Testis (tissue), 3 donors: Measurements from ENCODE around the gene LRRN2. TPM values are rescaled to one million over a fixed set of nuclear protein-coding genes. Genes with fewer than 3 reads are reported as not detected.

Experiments
- DNase-seq: peaks from one replicate; pipeline ENCODE4 v3.0.0-alpha.2; 2019
- H3K27ac ChIP-seq, 2 donors: fragments of 200-600 bp; sonication (generic); one replicate each; pipeline ENCODE4 v1.5.1; 2019
- H3K27me3 ChIP-seq: fragments of 200-600 bp; sonication (generic); one replicate; pipeline ENCODE4 v1.5.1; 2019
- H3K36me3 ChIP-seq: fragments of 200-600 bp; sonication (generic); one replicate; pipeline ENCODE4 v1.5.1; 2017; ENCODE audit warnings: low read depth; ENCODE audit errors: missing control alignments
- H3K4me1 ChIP-seq: fragments of 200-600 bp; sonication (generic); one replicate; pipeline ENCODE4 v1.5.1; 2019
- H3K4me3 ChIP-seq, 2 donors: fragments of 200-600 bp; sonication (generic); one replicate each; pipeline ENCODE4 v1.5.1; 2017 to 2019
- H3K9me3 ChIP-seq: fragments of 200-600 bp; sonication (generic); one replicate; pipeline ENCODE4 v1.5.1; 2017
- POLR2A ChIP-seq: fragments of 450-650 bp; IDR thresholded peaks from one replicate; pipeline ENCODE4 v1.6.1; 2017; ENCODE audit warnings: antibody characterized with exemption, mild to moderate bottlenecking, moderate library complexity
- WGBS, 2 donors: methylation state at CpG; one replicate each; pipeline ENCODE4 v1.1.5; 2018; 5-methylcytosine and 5-hydroxymethylcytosine counted together
- intact Hi-C: fragments of 100-400 bp; cut with DNase I; formaldehyde crosslinking; loops from one replicate; pipeline ENCODE4 v1.15.1; 2023; ENCODE audit warnings: low total_unique reads
- polyA plus RNA-seq: library from polyadenylated mRNA; stranded (reverse); fragments of 350-450 nt; fragmentation: Illumina TruSeq; extraction: RNeasy Lipid Tissue Mini Kit (QIAGEN cat#74804); gene quantifications from one replicate; pipeline ENCODE4 v1.2.3, GENCODE V29; 2014; ENCODE audit warnings: low read depth, low replicate concordance; ENCODE audit not compliant: insufficient read depth
- total RNA-seq, 2 donors: library from RNA; depleted of rRNA; stranded (reverse); fragments of >200 nt; gene quantifications; one replicate each; pipeline ENCODE4 v1.2.3, GENCODE V29; 2016
- TF ChIP-seq, protein P1 (sequence below), 3 experiments: fragments of 450-650 bp in 2 of 3; fragments of 200-600 bp in 1 of 3; sonication (generic) in 1 of 3; IDR thresholded peaks; one replicate each; pipeline ENCODE4 v1.5.1; 2016 to 2019; ENCODE audit warnings: antibody characterized with exemption in 3 of 3, mild to moderate bottlenecking in 2 of 3, moderate library complexity in 1 of 3

The LRRN2 gene
- total and polyA plus RNA-seq, 3 donors from 2014 or later = 16.7 to 27.4 (median 19.5) TPM

DNA sequence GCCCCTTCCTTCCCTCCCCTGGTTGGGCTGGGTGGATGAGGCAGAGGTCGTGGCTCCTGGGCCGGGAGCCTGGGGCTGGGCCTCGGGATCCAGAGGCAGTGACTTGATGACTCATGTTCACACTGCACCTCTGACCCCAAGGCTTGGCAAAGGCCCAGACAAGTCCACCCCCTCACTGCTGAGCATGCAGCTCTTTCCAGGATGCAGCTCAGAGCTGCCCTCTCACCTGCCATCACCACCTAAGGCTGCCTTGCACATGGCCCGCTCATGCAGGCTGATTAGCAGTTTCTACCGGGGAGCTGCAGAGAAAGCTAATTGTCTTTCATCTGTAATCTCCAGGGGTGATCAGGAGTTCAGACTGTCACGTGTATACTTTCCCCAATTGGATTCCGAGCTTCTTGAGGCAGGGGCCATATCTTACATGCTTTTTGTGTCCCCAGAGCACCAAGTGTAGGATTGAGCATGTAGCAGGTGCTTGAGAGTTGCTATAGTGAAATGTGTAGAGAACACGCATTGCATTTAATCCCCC, 62.1 kb downstream of the LRRN2 start:
- Histone ChIP-seq H3K9me3 (no peaks in the 10 kb centered on the region), H3K36me3 (no peaks in the 10 kb centered on the region), H3K4me1 (peaks cover 17% of the 10 kb centered on the region), H3K4me3 (no peak overlapping the region), H3K27me3 (no peaks in the 10 kb centered on the region), H3K27ac (no peak overlapping the region)
- intact Hi-C loops = no loop called here
- no peak for TF ChIP-seq POLR2A
- no peak for DNase-seq
- 58 to 77% methylated on average over 7 to 8 of the region's 8 CpGs for WGBS, 2 donors

DNA sequence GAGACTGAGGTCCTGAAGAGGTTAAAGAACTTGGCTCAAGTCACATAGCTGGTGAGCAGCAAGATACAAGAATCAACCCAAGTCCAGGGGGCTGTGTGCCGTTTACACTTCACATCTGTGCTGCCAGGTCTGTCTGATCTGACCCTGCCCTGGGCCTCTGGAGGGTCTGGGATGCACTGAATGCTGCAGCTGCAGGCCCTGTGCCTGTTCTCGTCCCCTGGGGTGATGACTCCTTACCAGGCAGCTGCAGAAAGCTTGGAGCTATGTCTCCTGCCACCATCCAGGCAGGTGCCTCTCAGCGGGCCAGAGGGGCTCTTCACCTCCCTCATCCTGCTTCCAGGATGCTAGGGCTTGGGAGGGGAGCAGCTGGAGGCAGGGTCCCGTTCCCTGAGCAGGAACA, 63.5 kb downstream of the LRRN2 start:
- 80 to 87% methylated on average over 4 of the region's 4 CpGs for WGBS, 2 donors
- Histone ChIP-seq H3K9me3 (no peaks in the 10 kb centered on the region), H3K4me3 (no peak overlapping the region), H3K27me3 (no peaks in the 10 kb centered on the region), H3K4me1 (peaks cover 17% of the 10 kb centered on the region), H3K27ac (no peak overlapping the region), H3K36me3 (no peaks in the 10 kb centered on the region)
- no peak for DNase-seq
- intact Hi-C loops = no loop called here
- TF ChIP-seq POLR2A = no peak
- TF ChIP-seq, protein P1, sequence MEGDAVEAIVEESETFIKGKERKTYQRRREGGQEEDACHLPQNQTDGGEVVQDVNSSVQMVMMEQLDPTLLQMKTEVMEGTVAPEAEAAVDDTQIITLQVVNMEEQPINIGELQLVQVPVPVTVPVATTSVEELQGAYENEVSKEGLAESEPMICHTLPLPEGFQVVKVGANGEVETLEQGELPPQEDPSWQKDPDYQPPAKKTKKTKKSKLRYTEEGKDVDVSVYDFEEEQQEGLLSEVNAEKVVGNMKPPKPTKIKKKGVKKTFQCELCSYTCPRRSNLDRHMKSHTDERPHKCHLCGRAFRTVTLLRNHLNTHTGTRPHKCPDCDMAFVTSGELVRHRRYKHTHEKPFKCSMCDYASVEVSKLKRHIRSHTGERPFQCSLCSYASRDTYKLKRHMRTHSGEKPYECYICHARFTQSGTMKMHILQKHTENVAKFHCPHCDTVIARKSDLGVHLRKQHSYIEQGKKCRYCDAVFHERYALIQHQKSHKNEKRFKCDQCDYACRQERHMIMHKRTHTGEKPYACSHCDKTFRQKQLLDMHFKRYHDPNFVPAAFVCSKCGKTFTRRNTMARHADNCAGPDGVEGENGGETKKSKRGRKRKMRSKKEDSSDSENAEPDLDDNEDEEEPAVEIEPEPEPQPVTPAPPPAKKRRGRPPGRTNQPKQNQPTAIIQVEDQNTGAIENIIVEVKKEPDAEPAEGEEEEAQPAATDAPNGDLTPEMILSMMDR (IDR thresholded peaks at IDR 0.05) = no peak

DNA sequence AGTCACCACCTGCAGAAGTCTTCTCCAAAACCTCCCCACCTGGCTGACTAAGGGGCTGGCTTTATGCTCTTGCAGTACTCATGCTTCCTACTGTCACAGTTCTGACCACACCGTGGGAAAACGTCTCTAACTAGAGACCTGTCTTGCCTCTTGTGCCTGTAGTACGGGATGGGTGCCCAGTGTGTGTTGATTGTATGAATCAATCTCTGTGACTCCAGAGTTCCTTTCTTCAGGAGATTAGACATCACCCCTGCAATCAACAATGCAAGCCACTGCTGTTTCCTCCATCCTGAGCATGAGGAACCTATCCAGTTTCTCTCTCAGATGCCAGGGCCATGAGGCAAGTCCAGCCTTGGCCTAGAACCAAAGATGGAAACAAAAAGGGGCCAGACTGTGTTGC, 64.1 kb downstream of the LRRN2 start:
- peaks cover 17% of the 10 kb centered on the region for H3K4me1 ChIP-seq
- H3K4me3 ChIP-seq = no peak overlapping the region
- no peak for DNase-seq
- H3K27ac ChIP-seq = no peak overlapping the region
- H3K27me3 ChIP-seq = no peaks in the 10 kb centered on the region
- intact Hi-C loops = no loop called here
- no peaks in the 10 kb centered on the region for H3K9me3 ChIP-seq
- TF ChIP-seq, protein P1 (IDR thresholded peaks at IDR 0.05) = no peak
- no peak for TF ChIP-seq POLR2A
- no peaks in the 10 kb centered on the region for H3K36me3 ChIP-seq
- 88 to 97% methylated on average over 3 of the region's 3 CpGs for WGBS, 2 donors

DNA sequence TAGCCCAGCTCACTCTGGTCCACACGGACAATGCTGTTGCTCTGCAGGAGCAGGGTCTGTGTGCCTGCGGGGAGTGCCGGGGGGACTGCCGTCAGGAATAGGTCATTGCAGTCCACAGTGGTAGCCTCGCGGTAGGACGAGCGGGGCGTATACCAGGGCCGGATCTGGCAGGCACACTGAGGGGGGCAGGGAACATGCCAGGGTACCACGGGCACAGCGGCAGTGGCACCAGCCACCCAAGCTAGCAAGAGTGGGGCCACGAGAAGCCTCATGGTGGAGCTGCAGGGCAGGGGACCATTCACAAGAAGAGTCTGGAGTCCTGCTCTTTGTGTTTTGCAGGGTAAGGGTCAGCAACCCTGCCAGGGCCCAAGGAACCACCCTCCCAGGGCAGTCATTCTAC, 65.8 kb downstream of the LRRN2 start:
- intact Hi-C loops = no loop called here
- H3K27ac ChIP-seq = no peak overlapping the region
- no peak for TF ChIP-seq POLR2A
- TF ChIP-seq, protein P1 (IDR thresholded peaks at IDR 0.05) = no peak
- H3K4me3 ChIP-seq = no peak overlapping the region
- no peaks in the 10 kb centered on the region for H3K36me3 ChIP-seq
- no peak for DNase-seq
- H3K4me1 ChIP-seq = peaks cover 12% of the 10 kb centered on the region
- WGBS, 2 donors = 92% methylated on average over 13 of the region's 13 CpGs
- H3K9me3 ChIP-seq = no peaks in the 10 kb centered on the region
- no peaks in the 10 kb centered on the region for H3K27me3 ChIP-seq

DNA sequence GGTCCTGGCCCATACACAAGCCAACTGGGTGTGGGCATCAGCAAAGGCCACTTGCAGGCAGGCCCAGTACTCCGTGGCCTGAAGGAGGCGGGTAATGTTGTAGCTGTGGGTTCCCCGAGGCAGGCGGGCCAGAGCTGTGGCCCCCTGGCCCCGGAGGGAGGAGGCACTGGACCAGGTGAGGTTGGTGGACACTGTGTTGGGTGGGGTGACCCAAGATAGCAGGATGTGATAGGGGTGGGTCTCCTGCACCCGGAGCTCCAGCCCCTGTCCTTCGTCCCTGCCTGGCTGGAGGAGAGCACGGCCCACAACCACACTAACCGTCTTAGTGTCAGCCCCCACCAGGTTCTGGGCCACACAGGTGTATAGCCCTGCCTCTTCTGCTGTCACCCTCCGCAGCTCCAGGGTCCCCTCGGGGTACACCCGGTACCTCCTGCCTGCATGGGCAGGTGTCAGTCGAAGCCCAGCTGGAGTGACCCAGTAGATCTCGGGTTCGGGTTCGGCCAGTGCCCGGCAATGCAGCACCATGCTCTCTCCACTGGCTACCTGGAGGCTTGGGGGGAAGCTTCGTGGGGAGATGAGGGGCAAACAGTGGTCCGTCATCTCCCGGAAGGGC, 67.3 kb downstream of the LRRN2 start:
- WGBS, 2 donors = 95 to 96% methylated on average over 7 to 20 of the region's 20 CpGs
- intact Hi-C loops = no loop called here

More for the DNA sequence above, 67.3 kb downstream of the LRRN2 start:
- no peak for TF ChIP-seq POLR2A
- TF ChIP-seq, protein P1 (IDR thresholded peaks at IDR 0.05) = no peak
- H3K27ac ChIP-seq = no peak overlapping the region
- no peak for DNase-seq
- H3K9me3 ChIP-seq = no peaks in the 10 kb centered on the region
- no peaks in the 10 kb centered on the region for H3K27me3 ChIP-seq
- no peak overlapping the region for H3K4me3 ChIP-seq
- peaks cover 5% of the 10 kb centered on the region for H3K4me1 ChIP-seq
- no peaks in the 10 kb centered on the region for H3K36me3 ChIP-seq
